ENCODE results near the gene HMCN2.

HMCN2 gene

GRCh38 chr9:130364619-130365322 lies 99.2 kb downstream of the HMCN2 start:
- H3K4me3 ChIP-seq (ENCODE audit: control insufficient read depth, low read depth, low read length) = no peak overlapping the region
- TF ChIP-seq, protein P1, sequence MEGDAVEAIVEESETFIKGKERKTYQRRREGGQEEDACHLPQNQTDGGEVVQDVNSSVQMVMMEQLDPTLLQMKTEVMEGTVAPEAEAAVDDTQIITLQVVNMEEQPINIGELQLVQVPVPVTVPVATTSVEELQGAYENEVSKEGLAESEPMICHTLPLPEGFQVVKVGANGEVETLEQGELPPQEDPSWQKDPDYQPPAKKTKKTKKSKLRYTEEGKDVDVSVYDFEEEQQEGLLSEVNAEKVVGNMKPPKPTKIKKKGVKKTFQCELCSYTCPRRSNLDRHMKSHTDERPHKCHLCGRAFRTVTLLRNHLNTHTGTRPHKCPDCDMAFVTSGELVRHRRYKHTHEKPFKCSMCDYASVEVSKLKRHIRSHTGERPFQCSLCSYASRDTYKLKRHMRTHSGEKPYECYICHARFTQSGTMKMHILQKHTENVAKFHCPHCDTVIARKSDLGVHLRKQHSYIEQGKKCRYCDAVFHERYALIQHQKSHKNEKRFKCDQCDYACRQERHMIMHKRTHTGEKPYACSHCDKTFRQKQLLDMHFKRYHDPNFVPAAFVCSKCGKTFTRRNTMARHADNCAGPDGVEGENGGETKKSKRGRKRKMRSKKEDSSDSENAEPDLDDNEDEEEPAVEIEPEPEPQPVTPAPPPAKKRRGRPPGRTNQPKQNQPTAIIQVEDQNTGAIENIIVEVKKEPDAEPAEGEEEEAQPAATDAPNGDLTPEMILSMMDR (IDR thresholded peaks at IDR 0.05; ENCODE audit: control insufficient read depth, insufficient read depth, low read depth, low read length, missing control alignments) = no peak
- DNase-seq (ENCODE audit: low read depth) = no peak

DNA sequence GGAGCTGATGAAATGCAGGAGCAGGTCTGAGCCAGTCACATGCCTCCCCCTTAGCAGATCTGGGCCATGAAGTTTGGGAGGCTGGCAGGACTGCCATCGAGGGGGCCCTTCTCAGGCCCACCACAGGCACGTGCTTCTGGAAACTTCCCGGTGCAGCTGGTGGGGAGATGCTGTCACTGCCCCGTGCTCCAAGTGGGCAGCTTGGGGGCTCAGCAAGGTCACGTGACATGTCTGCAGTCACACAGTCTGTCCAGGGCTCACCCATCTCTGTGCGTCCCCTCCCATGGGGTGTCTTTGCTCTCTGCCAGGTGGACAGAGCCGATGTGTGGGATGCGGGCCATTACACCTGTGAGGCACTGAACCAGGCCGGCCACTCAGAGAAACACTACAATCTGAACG lies 99.8 kb downstream of the HMCN2 start:
- no peak for DNase-seq (ENCODE audit: low read depth)
- TF ChIP-seq, protein P1 (IDR thresholded peaks at IDR 0.05; ENCODE audit: control insufficient read depth, insufficient read depth, low read depth, low read length, missing control alignments) = no peak
- no peak overlapping the region for H3K4me3 ChIP-seq (ENCODE audit: control insufficient read depth, low read depth, low read length)

DNA sequence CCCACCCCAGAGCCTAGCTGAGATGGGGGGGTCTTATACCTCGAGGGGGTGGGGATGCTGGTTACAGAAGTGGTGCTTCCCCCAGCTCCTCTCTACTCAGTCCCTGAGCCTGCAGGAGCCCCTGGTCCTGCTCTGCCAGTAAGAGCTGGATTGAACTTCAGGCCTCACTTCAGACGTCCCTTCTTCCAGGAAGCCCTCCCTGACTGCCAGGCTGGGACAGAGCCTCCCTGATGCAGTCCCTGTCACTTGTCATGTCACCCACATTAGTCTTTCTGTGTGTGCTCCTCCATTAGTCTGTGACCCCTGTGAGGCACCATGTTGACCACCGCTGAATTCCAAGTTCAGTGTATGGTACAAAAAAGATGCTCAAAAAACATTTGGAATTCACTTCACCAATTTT lies 100.5 kb downstream of the HMCN2 start:
- no peak for DNase-seq (ENCODE audit: low read depth)
- TF ChIP-seq, protein P1 (IDR thresholded peaks at IDR 0.05; ENCODE audit: control insufficient read depth, insufficient read depth, low read depth, low read length, missing control alignments) = no peak
- H3K4me3 ChIP-seq (ENCODE audit: control insufficient read depth, low read depth, low read length) = no peak overlapping the region

DNA sequence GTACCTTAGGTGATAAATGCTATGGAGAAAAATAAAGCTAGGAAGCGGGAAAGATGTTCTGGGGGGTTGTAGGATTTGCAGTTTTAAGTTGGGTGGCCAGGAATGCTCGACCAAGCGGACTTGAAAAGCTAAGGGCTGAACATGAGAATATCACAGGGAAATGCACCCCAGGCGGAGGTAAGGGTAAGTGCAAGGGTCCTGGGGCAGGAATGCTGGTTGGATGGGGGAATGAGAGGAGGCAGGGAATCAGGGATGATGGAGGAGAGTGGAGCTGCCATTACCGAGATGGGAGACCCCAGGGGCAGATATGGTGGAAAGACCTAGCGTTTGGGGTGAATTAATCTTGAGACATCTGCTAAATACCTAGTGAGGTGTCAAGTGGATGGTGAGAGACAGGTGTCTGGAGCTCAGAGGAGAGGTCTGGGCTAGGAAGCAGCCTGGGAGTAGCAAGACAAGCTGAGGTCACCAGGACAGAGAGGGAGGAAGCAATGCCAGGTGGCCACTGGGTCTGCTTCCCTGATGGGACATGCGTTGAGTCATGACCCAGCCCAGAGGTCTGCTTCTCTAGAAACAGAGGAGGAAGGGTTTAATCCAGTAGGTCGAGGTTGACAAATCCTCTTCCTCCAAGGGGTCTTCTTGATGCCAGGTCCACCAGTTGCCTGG lies 101.5 kb downstream of the HMCN2 start:
- TF ChIP-seq, protein P1 (IDR thresholded peaks at IDR 0.05; ENCODE audit: control insufficient read depth, insufficient read depth, low read depth, low read length, missing control alignments) = no peak
- no peak for DNase-seq (ENCODE audit: low read depth)
- no peak overlapping the region for H3K4me3 ChIP-seq (ENCODE audit: control insufficient read depth, low read depth, low read length)

GRCh38 chr9:130368631-130369103 lies 103.1 kb downstream of the HMCN2 start:
- H3K4me3 ChIP-seq (ENCODE audit: control insufficient read depth, low read depth, low read length) = no peak overlapping the region
- DNase-seq (ENCODE audit: low read depth) = no peak
- TF ChIP-seq, protein P1 (IDR thresholded peaks at IDR 0.05; ENCODE audit: control insufficient read depth, insufficient read depth, low read depth, low read length, missing control alignments) = no peak

- no peak for DNase-seq (ENCODE audit: low read depth)
- TF ChIP-seq, protein P1 (IDR thresholded peaks at IDR 0.05; ENCODE audit: control insufficient read depth, insufficient read depth, low read depth, low read length, missing control alignments) = no peak
- H3K4me3 ChIP-seq (ENCODE audit: control insufficient read depth, low read depth, low read length) = no peak overlapping the region
Observed at GRCh38 chr9:130370226-130370625, 104.7 kb downstream of the HMCN2 start.
